OCI-LY7 (cell line): Measurements from ENCODE around the gene PLSCR1. TPM values are rescaled to one million over a fixed set of nuclear protein-coding genes. Genes with fewer than 3 reads are reported as not detected.

Source experiments
- BruUV-seq: library from RNA; stranded (reverse); fragments of 400-500 nt; replicated peaks from 2 replicates; lab custom pipeline; 2021; lab: Mats Ljungman, UMichigan
- CTCF ChIA-PET: fragments of 300-600 bp; sonication (Branson Sonifier 250); formaldehyde crosslinking; loops from one replicate; lab custom pipeline; 2022; ENCODE audit warnings: antibody characterized with exemption; ENCODE audit not compliant: unreplicated experiment; lab: Charles Lee
- POLR2A ChIA-PET: fragments of 300-600 bp; sonication (Branson Sonifier 250); formaldehyde crosslinking; loops from one replicate; lab custom pipeline; 2022; ENCODE audit warnings: antibody characterized with exemption; lab: Charles Lee
- DNase-seq: peaks from one replicate; pipeline ENCODE4 v3.0.0-alpha.2; 2015; ENCODE audit warnings: low spot score
- H2AFZ ChIP-seq: fragments of 200-600 bp; sonication (generic), shearing (Covaris generic); 2 replicates; pipeline ENCODE4 v1.6.1; 2014; ENCODE audit warnings: mild to moderate bottlenecking, antibody characterized with exemption, low read length, moderate library complexity
- H3K27ac ChIP-seq: fragments of 200-600 bp; sonication (generic); 2 replicates; pipeline ENCODE4 v1.5.1; 2014; ENCODE audit warnings: mixed run types, low read depth, mild to moderate bottlenecking, moderate library complexity, low read length, inconsistent platforms; ENCODE audit not compliant: poor library complexity, severe bottlenecking
- H3K36me3 ChIP-seq: fragments of 200-600 bp; sonication (generic); 2 replicates; pipeline ENCODE4 v1.6.1; 2014; ENCODE audit warnings: mild to moderate bottlenecking, antibody characterized with exemption, low read length, moderate library complexity, mixed read lengths; ENCODE audit not compliant: insufficient read depth
- H3K4me1 ChIP-seq: fragments of 200-600 bp; sonication (generic); 2 replicates; pipeline ENCODE4 v1.5.1; 2014; ENCODE audit warnings: mild to moderate bottlenecking, low read length; ENCODE audit not compliant: insufficient read depth, poor library complexity, severe bottlenecking
- H3K4me2 ChIP-seq: fragments of 200-600 bp; sonication (generic); 2 replicates; pipeline ENCODE4 v1.6.1; 2014; ENCODE audit warnings: mild to moderate bottlenecking, low read length
- H3K4me3 ChIP-seq: fragments of 200-600 bp; sonication (generic); 2 replicates; pipeline ENCODE4 v1.5.1; 2014; ENCODE audit warnings: mild to moderate bottlenecking, low read depth, low read length; ENCODE audit not compliant: poor library complexity, severe bottlenecking
- H3K79me2 ChIP-seq: fragments of 200-600 bp; sonication (generic); 2 replicates; pipeline ENCODE4 v1.6.1; 2016; ENCODE audit warnings: low read depth, mild to moderate bottlenecking, low read length, moderate library complexity, mixed read lengths; ENCODE audit not compliant: insufficient read depth
- H3K9me2 ChIP-seq: fragments of 200-600 bp; sonication (generic); 2 replicates; pipeline ENCODE4 v1.6.1; 2016; ENCODE audit warnings: mild to moderate bottlenecking, low read length, mixed read lengths; ENCODE audit not compliant: insufficient read depth
- H3K9me3 ChIP-seq: fragments of 200-600 bp; sonication (generic); 2 replicates; pipeline ENCODE4 v1.6.1; 2014; ENCODE audit warnings: mild to moderate bottlenecking, mixed run types, low read length, mixed read lengths
- H4K20me1 ChIP-seq: fragments of 200-600 bp; sonication (generic); 2 replicates; pipeline ENCODE4 v1.6.1; 2014; ENCODE audit warnings: mild to moderate bottlenecking, antibody characterized with exemption, low read length, moderate library complexity, mixed read lengths; ENCODE audit not compliant: insufficient read depth
- EZH2phosphoT487 ChIP-seq: fragments of 200-600 bp; sonication (generic); IDR thresholded peaks from 2 replicates; pipeline ENCODE4 v1.6.1; 2018; ENCODE audit warnings: low read depth, borderline replicate concordance, mild to moderate bottlenecking, mixed run types, antibody characterized with exemption, low read length, moderate library complexity, mixed read lengths
- intact Hi-C: fragments of 100-400 bp; cut with micrococcal nuclease; formaldehyde crosslinking; loops from one replicate; pipeline ENCODE4 v1.10.0; 2022; ENCODE audit not compliant: unreplicated experiment
- total RNA-seq, 2 experiments: library from RNA; depleted of rRNA in 1 of 2; stranded (reverse); fragments of >200 nt in 1 of 2; shearing (Covaris generic) in 1 of 2; gene quantifications; 2 replicates each; pipeline ENCODE4 v1.2.3, GENCODE V29; 2014 to 2022
- TF ChIP-seq, protein P1 (sequence below): fragments of 200-600 bp; sonication (generic); conservative IDR thresholded peaks from 2 replicates; pipeline ENCODE4 v1.5.1; 2014; ENCODE audit warnings: mild to moderate bottlenecking, antibody characterized with exemption, low read length, moderate library complexity, mixed read lengths

Gene PLSCR1
- total RNA-seq, 2 experiments from 2014 or later, result 1.8 to 13.4 TPM

GRCh38 chr3:146504498-146505197 lies 39.8 kb downstream of the PLSCR1 start:
- CTCF ChIA-PET, result no interaction called here
- no TSS peak for BruUV-seq
- Histone ChIP-seq H2AFZ (no peak overlapping the region), H3K36me3 (no peaks in the 10 kb centered on the region), H3K4me3 (no peak overlapping the region), H3K9me3 (no peaks in the 10 kb centered on the region), H3K27ac (no peak overlapping the region), H3K79me2 (no peaks in the 10 kb centered on the region), H4K20me1 (no peaks in the 10 kb centered on the region), H3K9me2 (no peaks in the 10 kb centered on the region), H3K4me2 (no peak overlapping the region), H3K4me1 (no peaks in the 10 kb centered on the region)
- intact Hi-C loops, result no loop called here
- no peak for DNase-seq
- no peak for TF ChIP-seq EZH2phosphoT487
- TF ChIP-seq, protein P1, sequence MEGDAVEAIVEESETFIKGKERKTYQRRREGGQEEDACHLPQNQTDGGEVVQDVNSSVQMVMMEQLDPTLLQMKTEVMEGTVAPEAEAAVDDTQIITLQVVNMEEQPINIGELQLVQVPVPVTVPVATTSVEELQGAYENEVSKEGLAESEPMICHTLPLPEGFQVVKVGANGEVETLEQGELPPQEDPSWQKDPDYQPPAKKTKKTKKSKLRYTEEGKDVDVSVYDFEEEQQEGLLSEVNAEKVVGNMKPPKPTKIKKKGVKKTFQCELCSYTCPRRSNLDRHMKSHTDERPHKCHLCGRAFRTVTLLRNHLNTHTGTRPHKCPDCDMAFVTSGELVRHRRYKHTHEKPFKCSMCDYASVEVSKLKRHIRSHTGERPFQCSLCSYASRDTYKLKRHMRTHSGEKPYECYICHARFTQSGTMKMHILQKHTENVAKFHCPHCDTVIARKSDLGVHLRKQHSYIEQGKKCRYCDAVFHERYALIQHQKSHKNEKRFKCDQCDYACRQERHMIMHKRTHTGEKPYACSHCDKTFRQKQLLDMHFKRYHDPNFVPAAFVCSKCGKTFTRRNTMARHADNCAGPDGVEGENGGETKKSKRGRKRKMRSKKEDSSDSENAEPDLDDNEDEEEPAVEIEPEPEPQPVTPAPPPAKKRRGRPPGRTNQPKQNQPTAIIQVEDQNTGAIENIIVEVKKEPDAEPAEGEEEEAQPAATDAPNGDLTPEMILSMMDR, result no peak
- POLR2A ChIA-PET, result interaction anchor here (0.6 to 1.2 kb wide), 2 partner anchors 13 to 14 kb away, joined by 3 read pairs; no protein-coding TSS in a partner anchor

- Histone ChIP-seq H3K9me2 (no peaks in the 10 kb centered on the region), H3K36me3 (no peaks in the 10 kb centered on the region), H3K9me3 (no peaks in the 10 kb centered on the region), H3K4me3 (no peak overlapping the region), H3K4me1 (no peaks in the 10 kb centered on the region), H4K20me1 (no peaks in the 10 kb centered on the region), H2AFZ (no peak overlapping the region), H3K27ac (no peak overlapping the region), H3K4me2 (no peak overlapping the region), H3K79me2 (no peaks in the 10 kb centered on the region)
- intact Hi-C loops, result no loop called here
- POLR2A ChIA-PET, result interaction anchor here (0.6 to 1.5 kb wide), 2 partner anchors 11 to 14 kb away, joined by 3 read pairs; no protein-coding TSS in a partner anchor
- DNase-seq, result no peak
- CTCF ChIA-PET, result no interaction called here
- TF ChIP-seq EZH2phosphoT487, result no peak
- TF ChIP-seq, protein P1, result no peak
- BruUV-seq, result no TSS peak
Measured at GRCh38 chr3:146503461-146504202, 40.8 kb downstream of the PLSCR1 start.
